NCI-H526 treated with DMSO at 0.1 percent for 48 hours (cell line): Measurements from ENCODE around the gene ACKR3.

Source experiments
- DNase-seq: peaks from one replicate; lab custom pipeline; 2025; lab: John Stamatoyannopoulos, UW

The ACKR3 gene

GRCh38 chr2:236550290-236550689 lies 19.3 kb upstream of the ACKR3 start:
- DNase-seq, result no peak

DNA sequence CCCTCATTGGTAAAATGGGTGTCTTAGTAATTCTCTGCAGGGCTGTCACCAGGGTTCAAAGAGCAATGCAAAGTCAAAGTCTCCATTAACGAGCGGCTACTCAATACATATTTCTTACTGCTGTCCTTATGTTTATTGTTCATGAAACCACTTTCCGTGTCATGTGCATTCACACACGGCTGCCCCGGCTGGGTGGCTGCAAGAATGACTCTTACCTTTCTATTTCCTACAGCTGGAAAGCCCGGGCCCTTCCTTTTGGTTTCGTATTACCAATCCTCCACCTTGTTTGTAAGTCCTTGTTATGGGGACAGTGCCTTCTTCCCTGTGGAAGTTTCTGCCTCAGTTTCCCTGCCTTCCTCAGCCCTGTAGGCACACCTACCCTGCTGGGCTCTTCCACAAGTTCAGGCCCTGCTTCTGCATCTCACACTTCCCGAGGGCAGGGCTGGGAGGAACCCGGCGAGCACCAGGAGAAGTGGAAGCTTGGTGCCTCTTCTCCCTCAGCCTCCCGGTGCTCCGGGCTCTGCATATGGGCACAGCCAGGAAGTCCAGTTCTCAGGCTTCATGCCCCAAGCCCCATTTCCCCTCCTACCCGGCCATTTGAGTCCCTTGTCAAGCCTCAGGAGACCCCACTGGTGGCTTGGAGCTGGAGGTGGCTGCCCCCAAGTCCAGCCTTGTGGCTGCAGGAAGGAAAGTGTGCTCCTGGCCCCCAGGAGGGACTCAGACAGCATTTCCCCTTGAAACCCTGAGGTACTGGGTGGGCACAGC lies 18.7 kb upstream of the ACKR3 start:
- DNase-seq, result no peak

DNA sequence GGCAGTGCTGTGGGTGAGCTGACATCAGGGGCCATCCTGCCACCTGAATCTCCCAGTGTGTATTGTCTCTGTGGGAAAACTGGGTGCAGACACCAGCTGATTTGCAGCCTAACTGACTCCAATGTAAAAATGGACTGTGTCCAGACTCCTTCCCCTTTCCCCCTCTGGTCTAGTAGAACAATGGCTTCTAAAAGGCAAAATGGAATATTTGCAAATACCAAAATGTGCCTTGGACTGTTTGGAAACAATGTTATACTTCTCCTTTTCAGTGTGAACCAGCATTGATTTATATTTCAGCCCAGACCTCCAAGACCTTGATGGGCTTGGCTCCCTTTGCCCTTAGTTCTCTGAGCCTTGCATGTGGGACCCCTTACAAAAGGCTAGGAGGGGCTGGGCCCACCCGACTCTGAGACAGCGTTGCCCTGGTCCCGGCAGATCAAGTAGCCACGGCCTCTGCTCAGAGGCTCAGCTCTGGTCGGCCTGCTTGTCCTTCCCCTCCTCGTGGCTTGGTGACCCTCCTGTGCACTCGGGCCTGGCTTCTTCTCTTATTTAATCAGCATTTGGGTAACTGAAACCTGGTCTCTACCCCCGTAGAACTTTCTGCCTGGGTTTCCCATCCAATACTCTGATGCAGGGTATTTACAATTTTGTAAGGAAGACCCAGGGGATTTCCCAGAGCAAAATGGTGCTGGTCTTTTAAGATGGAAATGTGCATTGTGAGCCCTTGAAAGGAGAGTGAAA lies 18.0 kb upstream of the ACKR3 start:
- no peak for DNase-seq

DNA sequence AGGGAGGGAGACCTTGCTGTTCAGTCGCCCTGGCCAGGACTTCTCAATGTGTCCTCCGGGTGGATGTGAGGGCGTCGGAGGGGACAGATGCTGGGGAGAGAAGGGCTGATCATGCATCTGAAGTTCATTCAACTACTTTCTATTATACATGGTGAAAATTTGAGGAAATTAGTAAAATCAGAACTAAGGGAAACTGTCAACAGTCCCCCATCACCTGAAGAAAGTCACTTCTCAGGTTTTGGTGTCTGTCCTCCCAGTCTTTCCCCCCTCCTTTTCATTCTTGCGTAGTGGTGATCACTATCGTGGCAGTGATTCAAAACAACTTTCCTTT lies 17.4 kb upstream of the ACKR3 start:
- DNase-seq, result no peak

DNA sequence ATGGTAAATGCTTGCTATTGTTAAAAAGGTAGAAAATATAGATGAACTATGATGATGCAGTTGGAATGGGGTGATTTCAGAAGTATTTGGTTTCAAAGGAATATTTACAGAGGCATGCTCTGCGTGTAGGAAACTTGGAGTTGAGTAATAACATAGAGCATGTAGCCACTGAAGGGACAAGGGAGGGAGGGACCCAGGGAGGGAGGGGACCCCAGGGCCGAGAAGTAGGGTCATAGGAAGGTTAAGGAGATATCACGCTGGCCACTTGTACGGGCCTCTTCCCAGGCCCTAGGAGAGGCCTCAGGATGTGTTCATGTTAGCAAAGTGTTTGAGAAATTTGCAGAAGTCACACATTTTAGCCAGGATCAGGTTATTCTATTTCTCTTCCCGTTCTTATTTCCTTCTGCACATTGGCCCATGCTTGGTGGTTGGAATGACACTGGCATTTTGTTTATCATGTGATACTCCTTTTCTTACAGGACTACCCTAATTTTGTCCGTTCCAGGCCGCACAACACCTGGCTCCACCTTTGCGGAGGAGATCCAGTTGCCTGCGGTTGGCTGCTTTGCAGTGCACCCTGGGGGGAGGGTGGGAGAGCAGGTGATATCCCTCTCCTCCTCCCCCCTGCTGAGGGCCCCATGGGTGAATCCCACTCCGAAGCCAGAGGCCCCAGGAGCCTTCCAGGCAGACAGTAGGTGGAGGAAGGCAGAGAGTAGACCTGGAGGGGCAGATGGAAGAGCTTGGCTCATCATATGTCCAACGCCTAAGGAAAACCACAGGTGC lies 16.9 kb upstream of the ACKR3 start:
- no peak for DNase-seq

GRCh38 chr2:236553522-236553921 lies 16.1 kb upstream of the ACKR3 start:
- no peak for DNase-seq

DNA sequence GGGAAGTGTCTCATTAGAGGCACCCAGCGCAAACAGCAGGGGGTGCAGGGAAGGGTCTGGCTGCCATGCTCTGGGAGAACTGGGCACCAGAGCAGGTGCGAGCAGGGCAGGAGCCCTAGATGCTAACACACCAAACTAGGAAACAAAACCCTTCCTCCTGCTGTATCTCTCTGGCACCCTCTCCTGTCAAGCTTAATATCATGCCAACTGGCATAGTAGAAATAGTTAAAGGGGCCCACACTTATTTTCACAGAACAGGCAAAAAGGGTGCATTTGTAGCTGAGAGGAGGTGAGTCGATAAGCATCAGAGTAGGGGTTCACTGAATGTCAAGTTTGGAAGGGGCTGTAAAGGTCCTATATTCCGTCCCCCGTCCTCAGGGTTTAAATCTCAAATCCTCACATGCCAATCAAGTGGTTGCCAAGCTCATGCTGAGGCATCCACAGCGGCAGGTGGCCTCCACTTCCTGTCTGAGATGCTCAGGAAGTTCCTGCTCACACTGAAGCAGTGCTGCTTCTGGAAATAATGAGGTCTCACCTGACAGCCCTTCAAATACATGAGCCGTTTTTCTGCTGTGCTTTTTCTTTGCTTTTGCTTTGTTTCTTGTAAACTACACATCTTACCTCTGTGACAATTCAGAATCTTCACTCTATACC lies 14.9 kb upstream of the ACKR3 start:
- no peak for DNase-seq

GRCh38 chr2:236555481-236555880 lies 14.1 kb upstream of the ACKR3 start:
- DNase-seq, result no peak

- no peak for DNase-seq
Observed at GRCh38 chr2:236557306-236558030, 12.2 kb upstream of the ACKR3 start.

- DNase-seq, result no peak
Observed at GRCh38 chr2:236558036-236558435, 11.6 kb upstream of the ACKR3 start.

DNA sequence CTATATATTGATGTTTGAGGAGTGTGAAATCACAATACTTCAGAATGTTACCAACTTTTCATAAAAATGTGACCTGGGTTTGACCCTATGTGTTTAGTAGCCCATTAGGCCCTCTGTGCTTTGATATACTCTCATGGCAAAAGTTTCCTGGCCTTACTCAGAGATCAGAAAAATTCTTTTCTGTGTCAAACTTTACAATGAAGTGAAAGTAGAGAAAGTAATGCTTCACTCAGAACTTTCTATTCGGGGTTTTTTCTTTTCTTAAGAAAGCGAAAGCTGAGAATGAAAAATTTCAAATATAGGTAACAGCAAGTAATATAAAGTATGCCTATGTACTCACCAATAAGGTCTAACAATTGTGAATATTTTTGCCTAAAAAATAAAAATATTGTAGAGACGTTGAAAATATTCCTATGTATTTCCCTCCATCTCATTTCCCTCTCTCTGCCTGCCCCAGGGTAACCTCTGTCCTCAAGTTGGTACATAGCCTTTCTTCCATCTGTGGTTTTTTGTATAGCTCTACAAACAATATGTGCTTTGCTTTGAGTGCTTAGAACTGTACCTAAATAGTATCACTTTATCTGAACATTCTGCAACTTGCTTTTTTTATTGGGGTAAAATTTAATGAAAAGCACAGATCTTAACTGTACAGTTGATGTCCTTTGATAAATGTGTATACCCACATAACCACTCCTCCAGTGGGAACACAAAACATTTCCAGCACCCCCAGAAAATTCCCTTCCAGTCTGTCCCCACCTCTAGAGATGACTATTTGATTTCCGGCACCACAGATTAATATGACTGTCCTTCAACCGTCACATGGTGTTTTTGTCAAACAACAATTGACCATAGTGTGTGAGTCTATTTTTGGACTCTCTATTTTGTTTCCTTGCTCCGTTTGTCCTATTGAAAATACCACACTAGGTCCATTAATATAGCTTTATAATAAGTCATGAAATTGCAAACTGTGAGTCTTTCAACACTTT lies 10.3 kb upstream of the ACKR3 start:
- DNase-seq, result no peak

- no peak for DNase-seq
Observed at GRCh38 chr2:236561874-236562273, 7.8 kb upstream of the ACKR3 start.

GRCh38 chr2:236562434-236562833 lies 7.2 kb upstream of the ACKR3 start:
- DNase-seq, result no peak

DNA sequence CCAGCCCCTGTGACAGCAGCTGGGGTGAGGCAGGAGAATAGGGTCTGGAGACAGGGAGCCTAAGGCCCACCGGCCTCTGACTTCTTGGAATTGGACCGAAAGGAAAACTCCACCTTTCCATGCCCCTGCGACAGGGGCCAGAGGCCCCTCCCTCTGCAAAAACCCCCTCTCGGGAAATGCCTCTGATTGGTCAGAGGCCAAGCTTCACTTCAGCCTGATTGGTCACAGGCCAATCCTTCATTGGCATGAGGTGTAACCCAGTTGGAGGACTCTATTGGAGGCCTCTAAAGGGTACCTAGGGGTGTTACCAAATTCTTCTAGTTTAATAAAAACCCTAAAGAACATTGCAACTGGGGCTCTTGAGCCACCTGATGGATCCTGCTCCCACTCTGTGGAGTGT lies 5.7 kb upstream of the ACKR3 start:
- no peak for DNase-seq

- no peak for DNase-seq
Observed at GRCh38 chr2:236565212-236565611, 4.4 kb upstream of the ACKR3 start.

GRCh38 chr2:236565879-236566402 lies 3.7 kb upstream of the ACKR3 start:
- DNase-seq, result no peak

DNA sequence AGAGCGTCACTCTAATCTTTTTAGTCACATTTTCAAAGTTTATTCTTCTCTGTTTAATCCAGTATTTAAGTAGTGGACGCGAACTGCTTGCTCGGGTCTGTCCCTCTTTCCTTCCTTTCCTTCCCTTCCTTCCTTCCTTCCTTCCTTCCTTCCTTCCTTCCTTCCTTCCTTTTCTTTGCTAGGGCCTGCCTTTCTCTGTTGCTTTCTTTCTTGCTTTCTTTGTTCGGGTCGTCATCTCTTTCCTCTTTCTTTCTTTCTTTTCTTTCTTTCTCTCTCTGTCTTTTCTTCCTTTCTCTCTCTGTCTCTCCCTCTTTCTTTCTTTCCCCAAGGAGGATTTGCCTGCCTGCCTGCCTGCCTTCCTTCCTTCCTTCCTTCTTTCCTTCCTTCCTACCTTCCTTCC lies 3.0 kb upstream of the ACKR3 start:
- no peak for DNase-seq

DNA sequence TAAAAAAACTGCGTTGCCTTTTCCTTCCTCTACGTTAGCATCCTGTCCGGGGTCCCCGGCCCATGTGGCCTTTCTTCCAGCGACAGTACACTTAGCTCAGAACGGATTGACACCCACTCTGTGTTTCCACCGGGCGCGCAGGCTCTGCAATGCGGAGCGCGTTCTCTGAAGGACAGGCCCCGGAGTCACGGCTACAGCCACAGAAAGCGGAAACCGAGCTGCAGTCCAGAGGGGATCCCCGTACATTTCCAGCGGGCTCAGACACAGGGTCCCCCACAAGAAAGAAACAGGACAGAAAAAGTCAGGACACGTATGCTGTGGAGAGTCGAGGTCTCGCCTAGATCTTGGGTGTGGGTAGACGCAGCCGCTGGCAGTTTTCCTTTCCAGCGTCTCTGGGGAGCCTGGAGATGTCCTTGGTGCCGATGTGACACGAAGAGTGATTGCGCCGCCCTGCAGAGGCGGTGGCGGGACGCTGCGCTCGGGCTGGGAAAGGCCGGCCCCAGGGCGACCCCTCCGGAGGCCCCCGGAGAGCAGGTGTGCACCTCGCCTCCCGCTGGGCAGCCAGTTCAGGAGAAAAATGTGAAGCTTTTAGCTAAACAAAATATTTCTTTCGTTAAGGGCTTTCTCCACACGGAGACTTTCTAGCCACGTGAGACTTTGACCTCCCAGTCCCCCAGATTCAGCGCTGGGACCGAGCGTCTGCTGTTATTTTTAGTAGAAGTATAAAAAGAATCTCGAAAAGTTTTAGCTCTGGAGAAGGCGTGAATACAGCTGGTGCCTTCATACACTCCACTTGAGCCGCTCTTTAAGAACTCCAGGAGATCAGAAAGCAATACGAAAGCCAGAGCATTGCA lies 1.3 kb upstream of the ACKR3 start:
- DNase-seq, result no peak

- no peak for DNase-seq
Observed at GRCh38 chr2:236568922-236569572, 578 bp upstream of the ACKR3 start.
